ENCODE measurements around the gene SGSH. TPM values are rescaled to one million over a fixed set of nuclear protein-coding genes. Genes with fewer than 3 reads are reported as not detected.

Gene SGSH
- total RNA-seq, 1 donor: 17.6 TPM

GRCh38 chr17:80212109-80212508 lies 8.0 kb downstream of the SGSH start:
- no peak overlapping the region for H3K4me3 ChIP-seq (ENCODE audit: low read depth, low read length)
- no peak for TF ChIP-seq CTCF (IDR thresholded peaks at IDR 0.05; ENCODE audit: insufficient read depth, low read length)
- no peak for DNase-seq (ENCODE audit: low read depth)

GRCh38 chr17:80210348-80211108 lies 9.6 kb downstream of the SGSH start:
- no peak overlapping the region for H3K4me3 ChIP-seq (ENCODE audit: low read depth, low read length)
- no peak for TF ChIP-seq CTCF (IDR thresholded peaks at IDR 0.05; ENCODE audit: insufficient read depth, low read length)
- DNase-seq (ENCODE audit: low read depth): no peak

GRCh38 chr17:80209765-80210164 lies 10.4 kb downstream of the SGSH start:
- TF ChIP-seq CTCF (IDR thresholded peaks at IDR 0.05; ENCODE audit: insufficient read depth, low read length): no peak
- no peak overlapping the region for H3K4me3 ChIP-seq (ENCODE audit: low read depth, low read length)
- DNase-seq (ENCODE audit: low read depth): no peak

- no peak overlapping the region for H3K4me3 ChIP-seq (ENCODE audit: low read depth, low read length)
- DNase-seq (ENCODE audit: low read depth): no peak
- no peak for TF ChIP-seq CTCF (IDR thresholded peaks at IDR 0.05; ENCODE audit: insufficient read depth, low read length)
Observed at GRCh38 chr17:80208050-80208449, 12.1 kb downstream of the SGSH start.

- DNase-seq (ENCODE audit: low read depth): no peak
Observed at GRCh38 chr17:80205811-80206210, 14.3 kb downstream of the SGSH start.

GRCh38 chr17:80204626-80205468 lies 15.3 kb downstream of the SGSH start:
- H3K4me3 ChIP-seq (ENCODE audit: low read depth, low read length): no peak overlapping the region
- DNase-seq (ENCODE audit: low read depth): no peak
- TF ChIP-seq CTCF (IDR thresholded peaks at IDR 0.05; ENCODE audit: insufficient read depth, low read length): no peak

More at GRCh38 chr17:80205811-80206210, 14.3 kb downstream of the SGSH start:
- no peak overlapping the region for H3K4me3 ChIP-seq (ENCODE audit: low read depth, low read length)
- TF ChIP-seq CTCF (IDR thresholded peaks at IDR 0.05; ENCODE audit: insufficient read depth, low read length): no peak
